ENCODE measurements around the gene TLN1. TPM values are rescaled to one million over a fixed set of nuclear protein-coding genes. Genes with fewer than 3 reads are reported as not detected.
A peak's percentile ranks its signal among the peaks of the same experiment; 100 is the strongest.

TLN1 gene
- total and polyA plus RNA-seq, 7 donors = 45.0 to 609 (median 354) TPM

DNA sequence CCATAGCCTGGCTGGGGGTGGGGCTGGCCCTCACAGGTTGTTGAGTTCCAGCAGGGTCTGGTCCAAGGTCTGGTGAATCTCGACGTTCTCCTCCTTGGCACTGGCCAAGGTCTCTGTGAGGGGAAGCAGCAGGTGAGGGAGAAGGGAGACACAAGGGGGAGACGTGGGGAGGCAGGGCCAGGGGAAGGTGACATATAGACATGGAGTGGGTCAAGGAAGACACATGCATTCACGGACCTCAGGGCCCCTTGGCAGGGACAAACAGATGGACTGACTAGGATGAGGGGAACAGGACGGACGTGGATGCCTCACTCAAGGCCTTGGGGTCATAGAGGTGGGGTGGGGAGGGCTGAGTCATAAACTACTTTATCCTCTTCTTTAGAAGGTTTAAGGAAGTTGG is 49.9 kb downstream of the TLN1 start:
- 83 to 87% methylated on average over 6 of the region's 6 CpGs for WGBS, 2 donors
- no peak overlapping the region for H3K4me3 ChIP-seq
- H3K27me3 ChIP-seq = no peaks in the 10 kb centered on the region
- intact Hi-C loops (cut with DNase I) = no loop called here
- peak overlapping the region; percentile 95 to 100 (median 98) for H3K27ac ChIP-seq
- peaks cover 34 to 52% (median 47%) of the 10 kb centered on the region in 4 donors for H3K36me3 ChIP-seq
- no peaks in the 10 kb centered on the region for H3K9me3 ChIP-seq
- TF ChIP-seq POLR2A (IDR thresholded peaks at IDR 0.05) (no peak), POLR2AphosphoS5 (IDR thresholded peaks at IDR 0.05) (peak; percentile 9 to 53 (median 46))
- DNase-seq = peak; percentile 76
- H3K4me1 ChIP-seq = peaks cover 0 to 52% (median 46%) of the 10 kb centered on the region in 4 donors

DNA sequence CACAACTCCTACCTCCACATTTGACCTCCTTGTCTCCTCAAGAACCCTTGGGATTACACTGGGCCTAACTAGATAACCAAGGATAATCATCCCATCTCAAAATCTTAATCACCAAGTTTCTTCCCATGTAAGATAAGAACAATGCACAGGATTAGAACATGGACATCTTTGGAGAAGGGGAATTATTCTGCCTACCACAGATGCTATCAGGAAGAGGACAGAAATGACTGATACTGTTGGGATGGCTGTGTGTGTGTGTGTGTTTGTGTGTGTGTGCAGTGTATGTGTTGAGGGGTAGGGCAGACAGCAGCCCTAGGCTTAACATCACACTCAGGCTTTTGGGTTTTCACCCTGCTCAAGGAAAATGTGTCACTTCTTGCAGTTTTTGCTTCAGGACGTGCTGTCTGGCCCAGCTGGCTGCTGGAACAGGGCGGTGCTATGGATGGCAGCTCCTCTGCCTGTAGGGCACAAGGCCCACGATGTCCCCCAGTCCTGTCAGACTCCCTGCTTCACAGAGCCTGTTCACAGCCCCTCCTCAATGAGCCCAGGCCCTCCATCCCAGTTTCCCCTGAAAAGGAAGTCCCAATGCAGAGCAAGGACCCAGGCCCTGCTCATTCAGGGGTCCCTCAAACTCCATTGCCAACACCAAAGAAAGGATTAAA is 50.5 kb downstream of the TLN1 start:
- Histone ChIP-seq H3K36me3 (peaks cover 34 to 48% (median 42%) of the 10 kb centered on the region in 4 donors), H3K4me3 (no peak overlapping the region), H3K27ac (peak overlapping the region; percentile 95 to 100 (median 98)), H3K27me3 (no peaks in the 10 kb centered on the region), H3K9me3 (no peaks in the 10 kb centered on the region), H3K4me1 (peaks cover 0 to 52% (median 45%) of the 10 kb centered on the region in 4 donors)
- TF ChIP-seq POLR2A (IDR thresholded peaks at IDR 0.05) = no peak
- TF ChIP-seq POLR2AphosphoS5 (IDR thresholded peaks at IDR 0.05) = peak in 3 of 4 donors; percentile 4 to 72 (median 70)
- WGBS, 2 donors = 71 to 81% methylated on average over 3 of the region's 3 CpGs
- DNase-seq = no peak
- intact Hi-C loops (cut with DNase I) = no loop called here

GRCh38 chr9:35680331-35681105 is 51.5 kb downstream of the TLN1 start:
- peaks cover 32 to 39% (median 33%) of the 10 kb centered on the region in 4 donors for H3K36me3 ChIP-seq
- no peak overlapping the region for H3K4me3 ChIP-seq
- peaks cover 0 to 53% (median 49%) of the 10 kb centered on the region in 4 donors for H3K4me1 ChIP-seq

DNA sequence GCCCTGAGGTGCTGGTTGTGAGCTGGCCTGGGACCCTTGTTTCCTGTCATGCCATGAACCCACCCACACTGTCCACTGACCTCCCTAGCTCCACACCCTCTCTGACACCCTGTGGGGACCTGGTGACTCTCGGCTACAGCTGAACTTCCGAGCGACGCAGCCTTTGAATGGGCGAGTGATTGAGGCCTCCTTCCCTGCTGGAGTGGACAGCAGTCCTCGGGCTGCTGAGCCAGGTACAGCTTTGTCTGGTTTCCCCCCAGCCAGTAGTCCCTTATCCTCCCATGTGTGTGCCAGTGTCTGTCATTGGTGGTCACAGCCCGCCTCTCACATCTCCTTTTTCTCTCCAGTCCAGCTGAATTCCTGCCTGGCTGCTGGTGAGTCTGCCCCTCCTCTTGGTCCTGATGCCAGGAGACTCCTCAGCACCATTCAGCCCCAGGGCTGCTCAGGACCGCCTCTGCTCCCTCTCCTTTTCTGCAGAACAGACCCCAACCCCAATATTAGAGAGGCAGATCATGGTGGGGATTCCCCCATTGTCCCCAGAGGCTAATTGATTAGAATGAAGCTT is 52.1 kb downstream of the TLN1 start:
- WGBS, 2 donors = 93 to 94% methylated on average over 8 of the region's 8 CpGs
- no peak for TF ChIP-seq POLR2A (IDR thresholded peaks at IDR 0.05)
- no peak for TF ChIP-seq CTCF (IDR thresholded peaks at IDR 0.05)
- peak in 3 of 4 donors; percentile 11 to 87 (median 85) for TF ChIP-seq POLR2AphosphoS5 (IDR thresholded peaks at IDR 0.05)
- Histone ChIP-seq H3K9me3 (no peaks in the 10 kb centered on the region), H3K36me3 (peaks cover 26 to 32% (median 26%) of the 10 kb centered on the region in 4 donors), H3K27me3 (no peaks in the 10 kb centered on the region), H3K4me1 (peaks cover 0 to 50% (median 47%) of the 10 kb centered on the region in 4 donors), H3K4me3 (no peak overlapping the region), H3K27ac (peak overlapping the region; percentile 95 to 100 (median 98))
- DNase-seq = no peak
- intact Hi-C loops (cut with DNase I) = no loop called here

More at GRCh38 chr9:35680331-35681105, 51.5 kb downstream of the TLN1 start:
- Histone ChIP-seq H3K27me3 (no peaks in the 10 kb centered on the region), H3K27ac (peak overlapping the region; percentile 95 to 100 (median 98)), H3K9me3 (no peaks in the 10 kb centered on the region)
- DNase-seq = no peak
- intact Hi-C loops (cut with DNase I) = no loop called here
- TF ChIP-seq CTCF (IDR thresholded peaks at IDR 0.05) (no peak), POLR2AphosphoS5 (IDR thresholded peaks at IDR 0.05) (peak in 2 of 4 donors; percentile 86 to 89)
- WGBS, 2 donors = 73 to 74% methylated on average over 15 of the region's 15 CpGs

DNA sequence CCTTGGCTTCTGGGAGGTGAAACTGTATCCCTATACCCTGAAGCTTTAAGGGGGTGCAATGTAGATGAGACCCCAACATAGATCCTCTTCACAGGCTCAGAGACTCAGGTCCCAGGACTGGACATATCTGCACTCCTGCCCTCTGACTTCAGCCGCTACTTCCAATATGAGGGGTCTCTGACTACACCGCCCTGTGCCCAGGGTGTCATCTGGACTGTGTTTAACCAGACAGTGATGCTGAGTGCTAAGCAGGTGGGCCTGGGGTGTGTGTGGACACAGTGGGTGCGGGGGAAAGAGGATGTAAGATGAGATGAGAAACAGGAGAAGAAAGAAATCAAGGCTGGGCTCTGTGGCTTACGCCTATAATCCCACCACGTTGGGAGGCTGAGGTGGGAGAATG is 52.9 kb downstream of the TLN1 start:
- no peak for DNase-seq
- intact Hi-C loops (cut with DNase I) = no loop called here
- Histone ChIP-seq H3K9me3 (no peaks in the 10 kb centered on the region), H3K4me1 (peaks cover 0 to 45% (median 41%) of the 10 kb centered on the region in 4 donors), H3K27ac (peak overlapping the region; percentile 95 to 100 (median 98)), H3K27me3 (no peaks in the 10 kb centered on the region), H3K36me3 (peaks cover 18 to 25% (median 20%) of the 10 kb centered on the region in 4 donors), H3K4me3 (no peak overlapping the region)
- WGBS, 2 donors = 91 to 94% methylated on average over 5 of the region's 5 CpGs
- TF ChIP-seq POLR2AphosphoS5 (IDR thresholded peaks at IDR 0.05) = peak in 3 of 4 donors; percentile 16 to 72 (median 65)
- TF ChIP-seq EP300 (IDR thresholded peaks at IDR 0.05) = no peak
